Progenitor cell of endocrine pancreas (in vitro differentiated cells): Measurements from ENCODE around the gene SEMA3B. TPM values are rescaled to one million over a fixed set of nuclear protein-coding genes. Genes with fewer than 3 reads are reported as not detected.
A peak's percentile ranks its signal among the peaks of the same experiment; 100 is the strongest.

Source experiments
- DNase-seq: peaks from one replicate; pipeline ENCODE4 v3.0.0; 2021; ENCODE audit warnings: low spot score; ENCODE audit not compliant: unreplicated experiment
- H3K27ac Mint-ChIP-seq: 2 replicates; pipeline ENCODE4 v1.8.0; 2021; ENCODE audit warnings: mild to moderate bottlenecking, moderate library complexity, mixed read lengths
- H3K27me3 Mint-ChIP-seq: 2 replicates; pipeline ENCODE4 v1.8.0; 2021; ENCODE audit warnings: mixed read lengths
- H3K36me3 Mint-ChIP-seq: 2 replicates; pipeline ENCODE4 v1.8.0; 2022; ENCODE audit warnings: mixed read lengths; ENCODE audit not compliant: insufficient read depth
- H3K4me1 Mint-ChIP-seq: 2 replicates; pipeline ENCODE4 v1.8.0; 2021; ENCODE audit warnings: low read depth, mixed read lengths
- H3K4me3 Mint-ChIP-seq: 2 replicates; pipeline ENCODE4 v1.8.0; 2021; ENCODE audit warnings: low read depth, mild to moderate bottlenecking, moderate library complexity, mixed read lengths
- H3K9me3 Mint-ChIP-seq: 2 replicates; pipeline ENCODE4 v1.8.0; 2021; ENCODE audit warnings: low read depth, mixed read lengths
- CTCF ChIP-seq: fragments of 200-600 bp; sonication (generic); IDR thresholded peaks from one replicate; pipeline ENCODE4 v1.5.0; 2021; ENCODE audit warnings: antibody characterized with exemption, mild to moderate bottlenecking; ENCODE audit not compliant: unreplicated experiment
- total RNA-seq: library from RNA; stranded (reverse); gene quantifications from 2 replicates; pipeline ENCODE4 v1.2.1, GENCODE V29; 2021

SEMA3B gene
- total RNA-seq, 1 donor from 2014 or later, result 24.6 TPM

- H3K4me1 Mint-ChIP-seq, result peaks cover 6% of the 10 kb centered on the region
- no peak for DNase-seq
- no peaks in the 10 kb centered on the region for H3K9me3 Mint-ChIP-seq
- H3K27ac Mint-ChIP-seq, result no peak overlapping the region
- no peak overlapping the region for H3K4me3 Mint-ChIP-seq
- peaks cover 2% of the 10 kb centered on the region for H3K27me3 Mint-ChIP-seq
- no peak for TF ChIP-seq CTCF
- no peaks in the 10 kb centered on the region for H3K36me3 Mint-ChIP-seq
These were observed 17.6 kb downstream of the SEMA3B start for GRCh38 chr3:50286322-50287227.

GRCh38 chr3:50287262-50287661 lies 18.3 kb downstream of the SEMA3B start:
- no peaks in the 10 kb centered on the region for H3K36me3 Mint-ChIP-seq
- no peak overlapping the region for H3K27ac Mint-ChIP-seq
- H3K9me3 Mint-ChIP-seq, result no peaks in the 10 kb centered on the region
- H3K4me3 Mint-ChIP-seq, result no peak overlapping the region
- H3K4me1 Mint-ChIP-seq, result peaks cover 6% of the 10 kb centered on the region
- TF ChIP-seq CTCF, result no peak
- peaks cover 1% of the 10 kb centered on the region for H3K27me3 Mint-ChIP-seq
- DNase-seq, result no peak

- no peak for TF ChIP-seq CTCF
- no peak for DNase-seq
- Mint-ChIP-seq H3K27me3 (no peaks in the 10 kb centered on the region), H3K36me3 (no peaks in the 10 kb centered on the region), H3K9me3 (no peaks in the 10 kb centered on the region), H3K27ac (no peak overlapping the region), H3K4me1 (peaks cover 13% of the 10 kb centered on the region), H3K4me3 (no peak overlapping the region)
These were observed 19.6 kb downstream of the SEMA3B start for GRCh38 chr3:50288387-50289007.

GRCh38 chr3:50289130-50289529 lies 20.2 kb downstream of the SEMA3B start:
- Mint-ChIP-seq H3K27me3 (no peaks in the 10 kb centered on the region), H3K27ac (no peak overlapping the region), H3K36me3 (no peaks in the 10 kb centered on the region), H3K4me1 (peaks cover 13% of the 10 kb centered on the region), H3K4me3 (no peak overlapping the region), H3K9me3 (no peaks in the 10 kb centered on the region)
- DNase-seq, result no peak
- TF ChIP-seq CTCF, result no peak

- H3K27me3 Mint-ChIP-seq, result no peaks in the 10 kb centered on the region
- no peaks in the 10 kb centered on the region for H3K36me3 Mint-ChIP-seq
- H3K27ac Mint-ChIP-seq, result no peak overlapping the region
- H3K9me3 Mint-ChIP-seq, result no peaks in the 10 kb centered on the region
- TF ChIP-seq CTCF, result no peak
- no peak for DNase-seq
- H3K4me3 Mint-ChIP-seq, result peak overlapping the region; percentile 79
- H3K4me1 Mint-ChIP-seq, result peaks cover 13% of the 10 kb centered on the region
These were observed 21.3 kb downstream of the SEMA3B start for GRCh38 chr3:50290161-50290641.
